ENCODE measurements around the gene LRRTM4. TPM values are rescaled to one million over a fixed set of nuclear protein-coding genes. Genes with fewer than 3 reads are reported as not detected.

LRRTM4 gene
- total RNA-seq, 1 donor from 2014 or later, result not detected

- DNase-seq (ENCODE audit: extremely low read depth, low read depth, low spot score), result no peak
Observed at GRCh38 chr2:77479395-77479794, 42.8 kb downstream of the LRRTM4 start.

GRCh38 chr2:77470096-77470495 lies 52.1 kb downstream of the LRRTM4 start:
- no peak for DNase-seq (ENCODE audit: extremely low read depth, low read depth, low spot score)

- no peak for DNase-seq (ENCODE audit: extremely low read depth, low read depth, low spot score)
Observed at GRCh38 chr2:77469106-77469505, 53.1 kb downstream of the LRRTM4 start.

GRCh38 chr2:77459840-77460239 lies 62.3 kb downstream of the LRRTM4 start:
- no peak for DNase-seq (ENCODE audit: extremely low read depth, low read depth, low spot score)

GRCh38 chr2:77458216-77458615 lies 64.0 kb downstream of the LRRTM4 start:
- DNase-seq (ENCODE audit: extremely low read depth, low read depth, low spot score), result no peak

GRCh38 chr2:77457665-77458064 lies 64.5 kb downstream of the LRRTM4 start:
- no peak for DNase-seq (ENCODE audit: extremely low read depth, low read depth, low spot score)

- no peak for DNase-seq (ENCODE audit: extremely low read depth, low read depth, low spot score)
Observed at GRCh38 chr2:77443076-77443475, 79.1 kb downstream of the LRRTM4 start.

GRCh38 chr2:77434880-77435279 lies 87.3 kb downstream of the LRRTM4 start:
- no peak for DNase-seq (ENCODE audit: extremely low read depth, low read depth, low spot score)

GRCh38 chr2:77428946-77429345 lies 93.2 kb downstream of the LRRTM4 start:
- DNase-seq (ENCODE audit: extremely low read depth, low read depth, low spot score), result no peak

- no peak for DNase-seq (ENCODE audit: extremely low read depth, low read depth, low spot score)
Observed at GRCh38 chr2:77421971-77422370, 100.2 kb downstream of the LRRTM4 start.

GRCh38 chr2:77418537-77418936 lies 103.6 kb downstream of the LRRTM4 start:
- DNase-seq (ENCODE audit: extremely low read depth, low read depth, low spot score), result no peak

GRCh38 chr2:77404189-77404588 lies 118.0 kb downstream of the LRRTM4 start:
- DNase-seq (ENCODE audit: extremely low read depth, low read depth, low spot score), result no peak

GRCh38 chr2:77398970-77399600 lies 123.1 kb downstream of the LRRTM4 start:
- DNase-seq (ENCODE audit: extremely low read depth, low read depth, low spot score), result no peak

GRCh38 chr2:77397763-77398162 lies 124.4 kb downstream of the LRRTM4 start:
- DNase-seq (ENCODE audit: extremely low read depth, low read depth, low spot score), result no peak

- no peak for DNase-seq (ENCODE audit: extremely low read depth, low read depth, low spot score)
Observed at GRCh38 chr2:77395011-77395410, 127.2 kb downstream of the LRRTM4 start.

GRCh38 chr2:77391119-77391518 lies 131.1 kb downstream of the LRRTM4 start:
- no peak for DNase-seq (ENCODE audit: extremely low read depth, low read depth, low spot score)

GRCh38 chr2:77387324-77387723 lies 134.9 kb downstream of the LRRTM4 start:
- no peak for DNase-seq (ENCODE audit: extremely low read depth, low read depth, low spot score)

- no peak for DNase-seq (ENCODE audit: extremely low read depth, low read depth, low spot score)
Observed at GRCh38 chr2:77372636-77373035, 149.5 kb downstream of the LRRTM4 start.

- DNase-seq (ENCODE audit: extremely low read depth, low read depth, low spot score), result no peak
Observed at GRCh38 chr2:77370511-77370910, 151.7 kb downstream of the LRRTM4 start.

GRCh38 chr2:77363277-77363676 lies 158.9 kb downstream of the LRRTM4 start:
- DNase-seq (ENCODE audit: extremely low read depth, low read depth, low spot score), result no peak

GRCh38 chr2:77348821-77349220 lies 173.4 kb downstream of the LRRTM4 start:
- no peak for DNase-seq (ENCODE audit: extremely low read depth, low read depth, low spot score)

GRCh38 chr2:77336013-77336412 lies 186.2 kb downstream of the LRRTM4 start:
- DNase-seq (ENCODE audit: extremely low read depth, low read depth, low spot score), result no peak

Data from glomerular endothelial cell (primary cell).